HepG2 (cell line): ENCODE data around the gene SLC48A1. TPM values are rescaled to one million over a fixed set of nuclear protein-coding genes. Genes with fewer than 3 reads are reported as not detected.

Experiments
- ATAC-seq: fragments of 200-7000 bp; cut with Tn5 transposase; 3 replicates; pipeline ENCODE4 v1.9.1; 2020; ENCODE audit warnings: mild to moderate bottlenecking, moderate library complexity
- BruUV-seq: library from RNA; stranded (reverse); fragments of 400-500 nt; replicated peaks from 2 replicates; lab custom pipeline; 2021; lab: Mats Ljungman, UMichigan
- CTCF ChIA-PET: fragments of 300-600 bp; formaldehyde crosslinking; extraction: SDS; loops from one replicate; lab custom pipeline; 2021; ENCODE audit warnings: low total read pairs, inconsistent platforms, low intra/inter-chr PET ratio; lab: Yijun Ruan, JAX
- POLR2A ChIA-PET: fragments of 350-600 bp; sonication (Branson Sonifier 250); formaldehyde crosslinking; loops from one replicate; lab custom pipeline; 2020; ENCODE audit warnings: antibody characterized with exemption, inconsistent platforms; lab: Yijun Ruan, JAX
- DNase-seq: peaks from one replicate; pipeline ENCODE4 v3.0.0-alpha.2; 2015; ENCODE audit warnings: low spot score
- FAIRE-seq: peaks from 3 replicates; lab custom pipeline; 2011; peaks lifted over from hg19 to GRCh38; lab: Jason Lieb, UNC
- H2AFZ ChIP-seq: one replicate; pipeline ENCODE4 v1.6.1; 2011; ENCODE audit warnings: low read length, inconsistent platforms
- H3K27ac ChIP-seq: fragments of 300-600 bp; 3 replicates; pipeline ENCODE4 v1.8.0; 2011; ENCODE audit warnings: mixed run types, mild to moderate bottlenecking, mixed read lengths, low read length, inconsistent platforms; ENCODE audit not compliant: insufficient read depth; ENCODE audit errors: extremely low read length
- H3K27me3 ChIP-seq, 2 experiments: fragments of 200-600 bp in 1 of 2; 2 replicates in 1 of 2; 3 replicates in 1 of 2; pipeline versions ENCODE4 v1.6.0 to v1.8.0; 2011; ENCODE audit warnings: low read length in 2 of 2, mild to moderate bottlenecking in 2 of 2, moderate library complexity in 2 of 2, inconsistent platforms in 1 of 2; ENCODE audit not compliant: insufficient read depth in 2 of 2, control insufficient read depth in 1 of 2
- H3K36me3 ChIP-seq, 2 experiments: fragments of 200-600 bp in 1 of 2; replicated peaks in 1 of 2; 2 replicates in 1 of 2; 3 replicates in 1 of 2; pipeline versions ENCODE4 v1.5.1 to v1.8.0; 2011; ENCODE audit warnings: low read length in 2 of 2, inconsistent platforms in 1 of 2; ENCODE audit not compliant: insufficient read depth in 2 of 2, control insufficient read depth in 1 of 2
- H3K4me1 ChIP-seq: 2 replicates; pipeline ENCODE4 v1.5.1; 2012; ENCODE audit warnings: low read length, inconsistent platforms; ENCODE audit not compliant: insufficient read depth
- H3K4me2 ChIP-seq: 2 replicates; pipeline ENCODE4 v1.6.0; 2011; ENCODE audit warnings: low read depth, low read length, inconsistent platforms
- H3K4me3 ChIP-seq, 3 experiments: fragments of 200-600 bp in 1 of 3; sonication (generic), shearing (Covaris generic) in 1 of 3; replicated peaks in 1 of 3; 2 replicates each; pipeline ENCODE4 v1.5.1; 2011 to 2016; ENCODE audit warnings: low read length in 3 of 3, inconsistent platforms in 2 of 3, low read depth in 2 of 3, mild to moderate bottlenecking in 2 of 3, control low read depth in 1 of 3, mixed read lengths in 1 of 3; ENCODE audit not compliant: insufficient read depth in 1 of 3
- H3K79me2 ChIP-seq: one replicate; pipeline ENCODE4 v1.6.1; 2011; ENCODE audit warnings: low read length, inconsistent platforms; ENCODE audit not compliant: insufficient read depth
- H3K9ac ChIP-seq: 2 replicates; pipeline ENCODE4 v1.6.0; 2011; ENCODE audit warnings: mild to moderate bottlenecking, low read depth, low read length, inconsistent platforms; ENCODE audit not compliant: insufficient read depth
- H3K9me3 ChIP-seq: 2 replicates; pipeline ENCODE4 v1.5.1; 2012; ENCODE audit warnings: mild to moderate bottlenecking, low read length
- H4K20me1 ChIP-seq: 2 replicates; pipeline ENCODE4 v1.6.0; 2011; ENCODE audit warnings: inconsistent platforms, mild to moderate bottlenecking, low read length, moderate library complexity; ENCODE audit not compliant: insufficient read depth
- AKAP8 ChIP-seq: sonication (generic); formaldehyde crosslinking; IDR thresholded peaks from 2 replicates; pipeline ENCODE4 v1.5.1; 2020; ENCODE audit warnings: mild to moderate bottlenecking, missing genetic modification reagents
- GATAD2A ChIP-seq: IDR thresholded peaks from 2 replicates; pipeline ENCODE4 v1.6.1; 2016
- HNRNPL ChIP-seq: fragments of 200-400 bp; formaldehyde crosslinking; IDR thresholded peaks from 2 replicates; pipeline ENCODE4 v1.6.1; 2017; ENCODE audit warnings: mild to moderate bottlenecking, low read depth, low read length
- ISX ChIP-seq: sonication (generic); formaldehyde crosslinking; conservative IDR thresholded peaks from 2 replicates; pipeline ENCODE4 v1.5.0; 2020; ENCODE audit warnings: missing genetic modification reagents
- KDM5B ChIP-seq: sonication (generic); formaldehyde crosslinking; IDR thresholded peaks from 2 replicates; pipeline ENCODE4 v1.4.0; 2020; ENCODE audit warnings: missing genetic modification reagents, mild to moderate bottlenecking, borderline replicate concordance
- MYC ChIP-seq: sonication (generic); formaldehyde crosslinking; IDR thresholded peaks from 2 replicates; pipeline ENCODE4 v1.9.0; 2021; ENCODE audit warnings: missing genetic modification reagents, borderline replicate concordance
- NCOA5 ChIP-seq: sonication (generic); formaldehyde crosslinking; IDR thresholded peaks from 2 replicates; pipeline ENCODE4 v1.4.0; 2020; ENCODE audit warnings: missing genetic modification reagents
- PCBP1 ChIP-seq: fragments of 200-400 bp; formaldehyde crosslinking; IDR thresholded peaks from 2 replicates; pipeline ENCODE4 v1.6.1; 2017; ENCODE audit warnings: mild to moderate bottlenecking, low read depth, low read length, borderline replicate concordance
- RELA ChIP-seq: sonication (generic); formaldehyde crosslinking; IDR thresholded peaks from 2 replicates; pipeline ENCODE4 v1.4.0; 2020; ENCODE audit warnings: missing genetic modification reagents
- XRCC5 ChIP-seq: fragments of 200-400 bp; formaldehyde crosslinking; optimal IDR thresholded peaks from 2 replicates; pipeline ENCODE3; 2017; ENCODE audit warnings: mild to moderate bottlenecking, low read length
- ZNF674 ChIP-seq: sonication (generic); formaldehyde crosslinking; IDR thresholded peaks from 2 replicates; pipeline ENCODE4 v1.5.0; 2020; ENCODE audit warnings: low read depth, mild to moderate bottlenecking, missing genetic modification reagents
- ZNF891 ChIP-seq: sonication (generic); formaldehyde crosslinking; IDR thresholded peaks from 2 replicates; pipeline ENCODE4 v1.5.0; 2020; ENCODE audit warnings: mild to moderate bottlenecking, missing genetic modification reagents
- WGBS: methylation state at CpG from one replicate; pipeline ENCODE4 v1.1.6; 2017; ENCODE audit warnings: low lambda C conversion rate; 5-methylcytosine and 5-hydroxymethylcytosine counted together
- in situ Hi-C: cut with HindIII; loops from 2 replicates; pipeline ENCODE4 v1.10.0; 2017; ENCODE audit warnings: low pct_unique_long_range_greater_than_20kb; ENCODE audit not compliant: extremely low pct_ligation_motif_present
- intact Hi-C: fragments of 100-400 bp; cut with micrococcal nuclease; formaldehyde crosslinking; loops from one replicate; pipeline ENCODE4 v1.10.0; 2022; ENCODE audit not compliant: unreplicated experiment
- polyA plus RNA-seq, 8 experiments: library from polyadenylated mRNA; depleted of rRNA in 3 of 8; stranded (reverse) in 7 of 8; unstranded in 1 of 8; fragments of >200 nt; fragmentation: Illumina TruSeq in 4 of 8; extraction: Trizol in 4 of 8; gene quantifications; 2 replicates each; pipeline versions ENCODE4 v1.2.1 to v1.2.3, GENCODE V29; 2011 to 2016; ENCODE audit warnings: low read depth in 4 of 8, missing spikeins in 1 of 8, mixed read lengths in 1 of 8; ENCODE audit not compliant: insufficient read depth in 1 of 8
- total RNA-seq, 5 experiments: library from RNA; depleted of rRNA; stranded (reverse); fragments of >200 nt; fragmentation: Illumina TruSeq; extraction: Trizol; gene quantifications; 2 replicates each; pipeline ENCODE4 v1.2.3, GENCODE V29; 2016; ENCODE audit warnings: low read depth in 1 of 5
- TF ChIP-seq, protein P1 (sequence below): sonication (generic); formaldehyde crosslinking; IDR thresholded peaks from 2 replicates; pipeline ENCODE4 v1.4.0; 2020; ENCODE audit warnings: missing genetic modification reagents, mild to moderate bottlenecking, borderline replicate concordance
- TF ChIP-seq, protein P2 (sequence below): IDR thresholded peaks from 2 replicates; pipeline ENCODE4 v1.6.1; 2016; ENCODE audit warnings: missing compliant biosample characterization, missing genetic modification reagents, borderline replicate concordance
- TF ChIP-seq, protein P3 (sequence below): sonication (generic); formaldehyde crosslinking; IDR thresholded peaks from 2 replicates; pipeline ENCODE4 v1.4.0; 2020; ENCODE audit warnings: missing genetic modification reagents, borderline replicate concordance

SLC48A1 gene
- total and polyA plus RNA-seq, 2 of the 13 experiments (the other 11 are each of a cell fraction or from before 2014, with no cell fraction given) = 2.2 to 3.7 TPM

DNA sequence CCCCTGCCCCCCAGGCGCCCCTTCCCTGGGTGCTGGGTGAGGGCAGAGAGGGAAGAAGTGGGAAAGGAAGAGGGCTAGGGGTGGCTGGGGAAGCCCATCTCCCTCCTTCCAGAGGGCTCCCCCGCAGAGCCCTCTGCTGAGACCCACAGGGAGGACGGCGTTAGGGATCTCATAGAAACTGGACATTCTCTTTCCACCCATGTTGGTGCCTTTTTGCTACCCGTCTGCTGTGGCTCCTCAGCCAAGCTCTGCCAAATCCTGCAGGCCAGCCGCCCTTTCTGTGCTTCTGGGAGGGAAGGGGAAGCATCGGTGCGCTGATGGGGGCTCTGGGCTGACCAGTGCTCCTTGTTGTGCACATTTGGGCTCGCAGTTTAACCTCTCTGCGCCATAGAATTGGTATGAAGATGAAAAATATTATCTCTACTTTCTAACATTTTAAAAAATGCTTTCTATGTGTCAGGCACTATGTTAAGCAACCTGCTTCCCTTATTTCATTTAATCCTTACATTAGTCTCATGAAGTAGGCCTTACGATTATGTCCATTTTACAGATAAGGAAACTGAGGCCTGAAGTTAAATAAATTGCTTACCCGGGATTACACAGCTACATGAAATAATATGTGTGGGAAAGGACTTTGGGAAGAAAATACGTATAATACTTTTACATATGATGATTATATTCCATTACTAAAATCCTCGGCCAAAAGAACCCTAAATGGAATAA, 981 bp downstream of the SLC48A1 start:
- H3K4me1 ChIP-seq = peaks cover 55% of the 10 kb centered on the region
- CTCF ChIA-PET = interaction anchor here (1.1 kb wide), 1 partner anchor 57 kb away, joined by 4 read pairs; no protein-coding TSS in a partner anchor
- H3K36me3 ChIP-seq = no peaks in the 10 kb centered on the region
- POLR2A ChIA-PET = no interaction called here
- no peaks in the 10 kb centered on the region for H4K20me1 ChIP-seq
- no peak overlapping the region for H2AFZ ChIP-seq
- H3K9ac ChIP-seq = peak overlapping the region; percentile 75
- peaks cover 3 to 8% of the 10 kb centered on the region in 2 experiments; a peak in 2 of 5 replicates for H3K27me3 ChIP-seq
- 55% methylated on average over 13 of the region's 14 CpGs for WGBS
- TSS peak; percentile 58 for BruUV-seq
- H3K27ac ChIP-seq = no peak overlapping the region
- intact Hi-C loops (no loop called here), in situ Hi-C loops (no loop called here)
- DNase-seq = no peak
- H3K9me3 ChIP-seq = no peaks in the 10 kb centered on the region
- peak overlapping the region; percentile 96 for H3K4me2 ChIP-seq
- peak overlapping the region; percentile 71 to 81 (median 76) for H3K4me3 ChIP-seq
- ATAC-seq = peak; percentile 40
- no peak for FAIRE-seq
- no peaks in the 10 kb centered on the region for H3K79me2 ChIP-seq
- no peak for TF ChIP-seq NCOA5 (CRISPR knock-in tag)
- no peak for TF ChIP-seq ZNF891 (CRISPR knock-in tag)
- TF ChIP-seq MYC (CRISPR knock-in tag) = no peak
- no peak for TF ChIP-seq GATAD2A
- TF ChIP-seq, protein P1, sequence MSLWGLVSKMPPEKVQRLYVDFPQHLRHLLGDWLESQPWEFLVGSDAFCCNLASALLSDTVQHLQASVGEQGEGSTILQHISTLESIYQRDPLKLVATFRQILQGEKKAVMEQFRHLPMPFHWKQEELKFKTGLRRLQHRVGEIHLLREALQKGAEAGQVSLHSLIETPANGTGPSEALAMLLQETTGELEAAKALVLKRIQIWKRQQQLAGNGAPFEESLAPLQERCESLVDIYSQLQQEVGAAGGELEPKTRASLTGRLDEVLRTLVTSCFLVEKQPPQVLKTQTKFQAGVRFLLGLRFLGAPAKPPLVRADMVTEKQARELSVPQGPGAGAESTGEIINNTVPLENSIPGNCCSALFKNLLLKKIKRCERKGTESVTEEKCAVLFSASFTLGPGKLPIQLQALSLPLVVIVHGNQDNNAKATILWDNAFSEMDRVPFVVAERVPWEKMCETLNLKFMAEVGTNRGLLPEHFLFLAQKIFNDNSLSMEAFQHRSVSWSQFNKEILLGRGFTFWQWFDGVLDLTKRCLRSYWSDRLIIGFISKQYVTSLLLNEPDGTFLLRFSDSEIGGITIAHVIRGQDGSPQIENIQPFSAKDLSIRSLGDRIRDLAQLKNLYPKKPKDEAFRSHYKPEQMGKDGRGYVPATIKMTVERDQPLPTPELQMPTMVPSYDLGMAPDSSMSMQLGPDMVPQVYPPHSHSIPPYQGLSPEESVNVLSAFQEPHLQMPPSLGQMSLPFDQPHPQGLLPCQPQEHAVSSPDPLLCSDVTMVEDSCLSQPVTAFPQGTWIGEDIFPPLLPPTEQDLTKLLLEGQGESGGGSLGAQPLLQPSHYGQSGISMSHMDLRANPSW (CRISPR knock-in tag) = no peak
- TF ChIP-seq RELA (CRISPR knock-in tag) = no peak
- 0 out of 2 replicates have a peak, but pooled peaks have one; percentile 7 for TF ChIP-seq HNRNPL
- TF ChIP-seq XRCC5 = peak; percentile 0
- TF ChIP-seq ZNF674 (CRISPR knock-in tag) = no peak
- TF ChIP-seq PCBP1 = no peak
- TF ChIP-seq AKAP8 (CRISPR knock-in tag) = no peak
- TF ChIP-seq ISX (CRISPR knock-in tag) = no peak
- TF ChIP-seq, protein P2, sequence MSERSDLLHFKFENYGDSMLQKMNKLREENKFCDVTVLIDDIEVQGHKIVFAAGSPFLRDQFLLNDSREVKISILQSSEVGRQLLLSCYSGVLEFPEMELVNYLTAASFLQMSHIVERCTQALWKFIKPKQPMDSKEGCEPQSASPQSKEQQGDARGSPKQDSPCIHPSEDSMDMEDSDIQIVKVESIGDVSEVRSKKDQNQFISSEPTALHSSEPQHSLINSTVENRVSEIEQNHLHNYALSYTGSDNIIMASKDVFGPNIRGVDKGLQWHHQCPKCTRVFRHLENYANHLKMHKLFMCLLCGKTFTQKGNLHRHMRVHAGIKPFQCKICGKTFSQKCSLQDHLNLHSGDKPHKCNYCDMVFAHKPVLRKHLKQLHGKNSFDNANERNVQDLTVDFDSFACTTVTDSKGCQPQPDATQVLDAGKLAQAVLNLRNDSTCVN = no peak
- TF ChIP-seq, protein P3, sequence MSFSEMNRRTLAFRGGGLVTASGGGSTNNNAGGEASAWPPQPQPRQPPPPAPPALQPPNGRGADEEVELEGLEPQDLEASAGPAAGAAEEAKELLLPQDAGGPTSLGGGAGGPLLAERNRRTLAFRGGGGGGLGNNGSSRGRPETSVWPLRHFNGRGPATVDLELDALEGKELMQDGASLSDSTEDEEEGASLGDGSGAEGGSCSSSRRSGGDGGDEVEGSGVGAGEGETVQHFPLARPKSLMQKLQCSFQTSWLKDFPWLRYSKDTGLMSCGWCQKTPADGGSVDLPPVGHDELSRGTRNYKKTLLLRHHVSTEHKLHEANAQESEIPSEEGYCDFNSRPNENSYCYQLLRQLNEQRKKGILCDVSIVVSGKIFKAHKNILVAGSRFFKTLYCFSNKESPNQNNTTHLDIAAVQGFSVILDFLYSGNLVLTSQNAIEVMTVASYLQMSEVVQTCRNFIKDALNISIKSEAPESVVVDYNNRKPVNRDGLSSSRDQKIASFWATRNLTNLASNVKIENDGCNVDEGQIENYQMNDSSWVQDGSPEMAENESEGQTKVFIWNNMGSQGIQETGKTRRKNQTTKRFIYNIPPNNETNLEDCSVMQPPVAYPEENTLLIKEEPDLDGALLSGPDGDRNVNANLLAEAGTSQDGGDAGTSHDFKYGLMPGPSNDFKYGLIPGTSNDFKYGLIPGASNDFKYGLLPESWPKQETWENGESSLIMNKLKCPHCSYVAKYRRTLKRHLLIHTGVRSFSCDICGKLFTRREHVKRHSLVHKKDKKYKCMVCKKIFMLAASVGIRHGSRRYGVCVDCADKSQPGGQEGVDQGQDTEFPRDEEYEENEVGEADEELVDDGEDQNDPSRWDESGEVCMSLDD (CRISPR knock-in tag) = no peak
- 0 out of 2 replicates have a peak, but pooled peaks have one; percentile 9 for TF ChIP-seq KDM5B (CRISPR knock-in tag)
